Stimulated activated naive B cell treated with anti-CD40 and anti-IgM and Interleukin-4, amounts not matched to agents 10 μg/mL and 1 μg/mL and 100 μg/mL, for 72 hours (primary cell): Measurements from ENCODE around the gene OSM.

Experiments
- ATAC-seq, 2 donors: fragments of 150-1000 bp; cut with Tn5 transposase; replicated peaks; 2 replicates each; pipeline ENCODE4 v1.10.0; 2021; ENCODE audit warnings: moderate library complexity in 1 of 2
- DNase-seq: peaks from one replicate; pipeline ENCODE4 v3.0.0; 2021
- H3K27ac Mint-ChIP-seq: one replicate; pipeline ENCODE4 v1.8.0; 2022; ENCODE audit warnings: mild to moderate bottlenecking, mixed read lengths
- H3K27me3 Mint-ChIP-seq, 2 donors: one replicate each; pipeline ENCODE4 v1.8.0; 2022; ENCODE audit warnings: mixed read lengths in 2 of 2
- H3K36me3 Mint-ChIP-seq, 2 donors: one replicate each; pipeline ENCODE4 v1.8.0; 2022; ENCODE audit warnings: mixed read lengths in 2 of 2, mild to moderate bottlenecking in 1 of 2
- H3K4me1 Mint-ChIP-seq, 2 donors: one replicate each; pipeline ENCODE4 v1.8.0; 2022; ENCODE audit warnings: mixed read lengths in 2 of 2, mild to moderate bottlenecking in 1 of 2
- H3K4me3 Mint-ChIP-seq, 2 donors: one replicate each; pipeline ENCODE4 v1.8.0; 2022; ENCODE audit warnings: mild to moderate bottlenecking in 2 of 2, mixed read lengths in 2 of 2, moderate library complexity in 1 of 2
- H3K9me3 Mint-ChIP-seq, 2 donors: one replicate each; pipeline ENCODE4 v1.8.0; 2022; ENCODE audit warnings: mixed read lengths in 2 of 2, mild to moderate bottlenecking in 1 of 2

OSM gene

GRCh38 chr22:30245181-30245984, 21.3 kb downstream of the OSM start:
- DNase-seq, result no peak
- Mint-ChIP-seq H3K36me3 (peaks cover 2 to 7% of the 10 kb centered on the region in 2 donors), H3K27ac (peak overlapping the region; percentile 42), H3K4me3 (peak overlapping the region; percentile 89 to 93), H3K4me1 (peaks cover 41 to 51% of the 10 kb centered on the region in 2 donors), H3K27me3 (peaks cover 43 to 44% of the 10 kb centered on the region in 2 donors), H3K9me3 (no peaks in the 10 kb centered on the region)
- ATAC-seq, result no peak

- DNase-seq (no peak), ATAC-seq (no peak)
- Mint-ChIP-seq H3K36me3 (peaks cover 2 to 7% of the 10 kb centered on the region in 2 donors), H3K4me3 (peak overlapping the region in 1 of 2 donors; percentile 42), H3K27me3 (peaks cover 43 to 44% of the 10 kb centered on the region in 2 donors), H3K9me3 (no peaks in the 10 kb centered on the region), H3K27ac (no peak overlapping the region), H3K4me1 (peaks cover 40 to 48% of the 10 kb centered on the region in 2 donors)
These were observed 22.0 kb downstream of the OSM start for GRCh38 chr22:30244641-30245040.

GRCh38 chr22:30244066-30244465, 22.6 kb downstream of the OSM start:
- no peak for ATAC-seq
- Mint-ChIP-seq H3K4me1 (peaks cover 40 to 48% of the 10 kb centered on the region in 2 donors), H3K4me3 (no peak overlapping the region), H3K27ac (no peak overlapping the region), H3K27me3 (peaks cover 43% of the 10 kb centered on the region in 2 donors), H3K36me3 (peaks cover 2 to 7% of the 10 kb centered on the region in 2 donors), H3K9me3 (no peaks in the 10 kb centered on the region)
- DNase-seq, result no peak

- peaks cover 2 to 7% of the 10 kb centered on the region in 2 donors for H3K36me3 Mint-ChIP-seq
- no peaks in the 10 kb centered on the region for H3K9me3 Mint-ChIP-seq
- H3K4me1 Mint-ChIP-seq, result peaks cover 39 to 48% of the 10 kb centered on the region in 2 donors
- H3K4me3 Mint-ChIP-seq, result no peak overlapping the region
- no peak overlapping the region for H3K27ac Mint-ChIP-seq
- DNase-seq, result no peak
- peaks cover 39% of the 10 kb centered on the region in 2 donors for H3K27me3 Mint-ChIP-seq
- ATAC-seq, result no peak
These were observed 23.0 kb downstream of the OSM start for GRCh38 chr22:30243661-30244060.

- Mint-ChIP-seq H3K27ac (no peak overlapping the region), H3K36me3 (peaks cover 2 to 7% of the 10 kb centered on the region in 2 donors), H3K27me3 (peaks cover 20 to 22% of the 10 kb centered on the region in 2 donors), H3K4me3 (no peak overlapping the region), H3K9me3 (no peaks in the 10 kb centered on the region), H3K4me1 (peaks cover 23 to 29% of the 10 kb centered on the region in 2 donors)
- no peak for ATAC-seq
- DNase-seq, result no peak
These were observed 24.9 kb downstream of the OSM start for GRCh38 chr22:30241576-30242371.

- peak; percentile 34 for DNase-seq
- no peaks in the 10 kb centered on the region for H3K9me3 Mint-ChIP-seq
- H3K27me3 Mint-ChIP-seq, result peaks cover 10 to 13% of the 10 kb centered on the region in 2 donors
- peaks cover 2 to 7% of the 10 kb centered on the region in 2 donors for H3K36me3 Mint-ChIP-seq
- H3K4me3 Mint-ChIP-seq, result no peak overlapping the region
- peak overlapping the region; percentile 22 for H3K27ac Mint-ChIP-seq
- ATAC-seq, result peak; percentile 87 to 90
- H3K4me1 Mint-ChIP-seq, result peaks cover 18 to 19% of the 10 kb centered on the region in 2 donors
These were observed 25.9 kb downstream of the OSM start for GRCh38 chr22:30240541-30241417.

GRCh38 chr22:30239488-30240405, 26.9 kb downstream of the OSM start:
- no peaks in the 10 kb centered on the region for H3K9me3 Mint-ChIP-seq
- DNase-seq, result no peak
- H3K27ac Mint-ChIP-seq, result no peak overlapping the region
- peaks cover under 1 to 5% of the 10 kb centered on the region in 2 donors for H3K27me3 Mint-ChIP-seq
- peaks cover 2 to 7% of the 10 kb centered on the region in 2 donors for H3K36me3 Mint-ChIP-seq
- H3K4me1 Mint-ChIP-seq, result peaks cover 11 to 14% of the 10 kb centered on the region in 2 donors
- H3K4me3 Mint-ChIP-seq, result no peak overlapping the region
- ATAC-seq, result no peak

GRCh38 chr22:30238661-30239487, 27.8 kb downstream of the OSM start:
- Mint-ChIP-seq H3K36me3 (peaks cover 0 to 5% of the 10 kb centered on the region in 2 donors), H3K4me3 (no peak overlapping the region), H3K27me3 (no peaks in the 10 kb centered on the region), H3K4me1 (peaks cover 11 to 12% of the 10 kb centered on the region in 2 donors), H3K27ac (no peak overlapping the region), H3K9me3 (no peaks in the 10 kb centered on the region)
- DNase-seq (no peak), ATAC-seq (no peak)

GRCh38 chr22:30238136-30238535, 28.5 kb downstream of the OSM start:
- Mint-ChIP-seq H3K4me3 (no peak overlapping the region), H3K27me3 (no peaks in the 10 kb centered on the region), H3K9me3 (no peaks in the 10 kb centered on the region), H3K27ac (no peak overlapping the region), H3K36me3 (no peaks in the 10 kb centered on the region), H3K4me1 (peaks cover 11 to 12% of the 10 kb centered on the region in 2 donors)
- ATAC-seq (no peak), DNase-seq (no peak)

- Mint-ChIP-seq H3K27me3 (peaks cover 4 to 10% of the 10 kb centered on the region in 2 donors), H3K4me1 (peaks cover 11 to 12% of the 10 kb centered on the region in 2 donors), H3K27ac (no peak overlapping the region), H3K4me3 (no peak overlapping the region), H3K36me3 (no peaks in the 10 kb centered on the region), H3K9me3 (no peaks in the 10 kb centered on the region)
- DNase-seq (no peak), ATAC-seq (no peak)
These were observed 29.8 kb downstream of the OSM start for GRCh38 chr22:30236875-30237274.

- Mint-ChIP-seq H3K9me3 (no peaks in the 10 kb centered on the region), H3K4me3 (no peak overlapping the region), H3K36me3 (no peaks in the 10 kb centered on the region), H3K27me3 (peaks cover 6 to 13% of the 10 kb centered on the region in 2 donors), H3K4me1 (peaks cover 4 to 5% of the 10 kb centered on the region in 2 donors), H3K27ac (no peak overlapping the region)
- ATAC-seq (no peak), DNase-seq (no peak)
These were observed 30.9 kb downstream of the OSM start for GRCh38 chr22:30235687-30236170.

- H3K27me3 Mint-ChIP-seq, result peaks cover 10 to 18% of the 10 kb centered on the region in 2 donors
- H3K9me3 Mint-ChIP-seq, result no peaks in the 10 kb centered on the region
- ATAC-seq (no peak), DNase-seq (no peak)
- no peak overlapping the region for H3K27ac Mint-ChIP-seq
- no peak overlapping the region for H3K4me3 Mint-ChIP-seq
- no peaks in the 10 kb centered on the region for H3K36me3 Mint-ChIP-seq
- peaks cover 0 to 2% of the 10 kb centered on the region in 2 donors for H3K4me1 Mint-ChIP-seq
These were observed 31.7 kb downstream of the OSM start for GRCh38 chr22:30234786-30235470.
